Measurements from ENCODE around the gene NACC2.

DNA sequence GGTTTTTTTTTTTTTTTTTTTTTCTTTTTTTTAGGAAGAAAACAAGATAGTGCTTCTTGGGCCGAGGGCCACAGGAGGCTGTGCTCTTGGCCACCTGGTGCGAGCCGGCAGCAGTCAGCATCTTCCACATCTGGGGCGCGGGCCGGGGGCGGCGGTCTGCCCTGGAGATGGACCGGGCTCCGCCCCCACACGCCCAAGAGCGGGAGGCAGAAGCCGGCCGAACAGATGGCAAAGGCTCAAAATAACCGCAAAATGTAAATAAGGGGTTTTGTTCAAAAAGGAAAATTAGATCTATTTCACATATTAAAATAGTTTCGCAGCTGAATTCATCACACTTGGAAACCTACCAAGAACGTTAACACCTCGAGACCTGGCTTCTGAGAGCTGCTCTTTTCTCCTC lies 82.4 kb downstream of the NACC2 start:
- TF ChIP-seq, protein P1, sequence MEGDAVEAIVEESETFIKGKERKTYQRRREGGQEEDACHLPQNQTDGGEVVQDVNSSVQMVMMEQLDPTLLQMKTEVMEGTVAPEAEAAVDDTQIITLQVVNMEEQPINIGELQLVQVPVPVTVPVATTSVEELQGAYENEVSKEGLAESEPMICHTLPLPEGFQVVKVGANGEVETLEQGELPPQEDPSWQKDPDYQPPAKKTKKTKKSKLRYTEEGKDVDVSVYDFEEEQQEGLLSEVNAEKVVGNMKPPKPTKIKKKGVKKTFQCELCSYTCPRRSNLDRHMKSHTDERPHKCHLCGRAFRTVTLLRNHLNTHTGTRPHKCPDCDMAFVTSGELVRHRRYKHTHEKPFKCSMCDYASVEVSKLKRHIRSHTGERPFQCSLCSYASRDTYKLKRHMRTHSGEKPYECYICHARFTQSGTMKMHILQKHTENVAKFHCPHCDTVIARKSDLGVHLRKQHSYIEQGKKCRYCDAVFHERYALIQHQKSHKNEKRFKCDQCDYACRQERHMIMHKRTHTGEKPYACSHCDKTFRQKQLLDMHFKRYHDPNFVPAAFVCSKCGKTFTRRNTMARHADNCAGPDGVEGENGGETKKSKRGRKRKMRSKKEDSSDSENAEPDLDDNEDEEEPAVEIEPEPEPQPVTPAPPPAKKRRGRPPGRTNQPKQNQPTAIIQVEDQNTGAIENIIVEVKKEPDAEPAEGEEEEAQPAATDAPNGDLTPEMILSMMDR (IDR thresholded peaks at IDR 0.05) = no peak
- TF ChIP-seq POLR2A (IDR thresholded peaks at IDR 0.05) (no peak), EP300 (IDR thresholded peaks at IDR 0.05) (no peak)
